ENCODE measurements around the gene EMILIN2.
"Not testable (repeated sequence)": the region's sequence is repeated elsewhere in the genome, so short reads cannot be mapped to it uniquely, and the experiment has no call there.

The EMILIN2 gene

GRCh38 chr18:2846636-2847316 lies at the start of gene EMILIN2:
Gene EMILIN2 (plus strand): TSS chr18:2847006. CDS start chr18:2847189, 183 bp downstream.
- DNase-seq, result no peak

DNA sequence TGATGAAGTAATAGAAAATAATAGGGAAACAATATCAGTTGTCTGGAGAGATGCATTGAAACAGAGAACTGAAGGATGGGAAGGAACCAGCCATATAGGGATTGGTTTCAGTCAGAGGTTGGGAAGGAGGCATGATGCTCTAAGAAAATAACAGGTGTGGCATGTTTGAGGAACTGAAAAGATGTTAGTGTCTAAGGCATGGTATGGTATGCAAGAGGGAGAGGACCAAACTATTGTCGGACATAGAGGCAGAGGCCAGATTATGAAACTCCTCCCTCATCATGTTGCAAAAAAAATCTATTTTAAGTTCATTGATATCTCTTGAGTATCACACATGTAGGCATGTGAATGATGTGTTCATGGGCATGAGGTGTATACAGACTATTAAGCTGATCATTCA lies 48.9 kb upstream of the EMILIN2 start:
- DNase-seq, result no peak

- no peak for DNase-seq
Observed at GRCh38 chr18:2799369-2799768, 47.4 kb upstream of the EMILIN2 start.

GRCh38 chr18:2805970-2806943 lies 40.5 kb upstream of the EMILIN2 start:
- DNase-seq, result no peak

DNA sequence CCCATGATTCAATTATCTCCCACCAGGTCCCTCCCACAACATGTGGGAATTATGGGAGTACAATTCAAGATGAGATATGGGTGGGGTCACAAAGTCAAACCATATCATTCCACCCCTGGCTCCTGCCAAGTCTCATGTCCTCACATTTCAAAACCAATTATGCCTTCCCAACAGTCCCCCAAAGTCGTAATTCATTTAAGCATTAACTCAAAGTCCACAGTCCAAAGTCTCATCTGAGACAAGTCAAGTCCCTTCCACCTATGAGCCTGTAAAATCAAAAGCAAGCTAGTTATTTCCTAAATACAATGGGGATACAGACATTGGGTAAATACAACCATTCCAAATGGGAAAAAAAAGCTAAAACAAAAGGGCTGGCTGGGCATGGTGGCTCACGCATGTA lies 38.2 kb upstream of the EMILIN2 start:
- DNase-seq, result not testable (repeated sequence)

GRCh38 chr18:2809666-2810183 lies 37.1 kb upstream of the EMILIN2 start:
- not testable (repeated sequence) for DNase-seq

DNA sequence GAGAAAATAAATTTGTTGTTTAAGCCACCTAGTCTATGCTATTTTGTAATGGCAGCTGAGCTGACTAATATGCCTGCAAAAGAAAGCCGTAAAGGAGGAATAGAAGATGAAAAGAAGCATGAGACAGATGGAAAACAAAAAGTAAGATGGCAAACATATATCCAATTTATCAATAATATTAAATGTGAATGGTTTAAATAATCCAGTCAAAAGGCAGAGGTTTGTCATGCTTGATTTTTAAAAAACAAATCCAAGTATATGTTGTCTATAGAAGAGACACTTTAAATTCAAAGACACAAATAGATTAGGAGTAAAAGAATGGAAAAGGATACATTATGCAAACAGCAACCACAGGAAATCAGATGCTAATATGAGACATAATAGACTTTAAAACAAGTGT lies 35.4 kb upstream of the EMILIN2 start:
- DNase-seq, result no peak

- no peak for DNase-seq
Observed at GRCh38 chr18:2814928-2815327, 31.9 kb upstream of the EMILIN2 start.

GRCh38 chr18:2818281-2818680 lies 28.5 kb upstream of the EMILIN2 start:
- no peak for DNase-seq

DNA sequence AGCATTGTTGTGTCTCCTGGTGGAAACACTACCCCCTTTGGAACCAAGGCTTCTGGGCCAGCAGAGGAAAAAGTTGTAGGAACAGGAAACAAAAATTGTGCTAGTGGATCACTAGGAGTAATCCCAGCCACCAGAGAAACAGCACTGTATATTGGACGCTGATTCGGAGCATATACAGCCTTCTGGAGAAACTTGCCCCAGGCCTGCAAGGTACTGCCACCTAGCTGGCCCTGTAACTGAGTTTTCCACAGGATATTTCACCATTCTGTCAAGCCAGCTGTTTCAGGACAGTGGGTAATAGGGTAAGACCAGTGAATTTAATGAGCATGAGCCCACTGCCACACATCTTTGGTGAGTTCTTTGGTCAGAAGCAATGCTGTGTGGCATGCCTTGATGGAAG lies 25.1 kb upstream of the EMILIN2 start:
- DNase-seq, result no peak

DNA sequence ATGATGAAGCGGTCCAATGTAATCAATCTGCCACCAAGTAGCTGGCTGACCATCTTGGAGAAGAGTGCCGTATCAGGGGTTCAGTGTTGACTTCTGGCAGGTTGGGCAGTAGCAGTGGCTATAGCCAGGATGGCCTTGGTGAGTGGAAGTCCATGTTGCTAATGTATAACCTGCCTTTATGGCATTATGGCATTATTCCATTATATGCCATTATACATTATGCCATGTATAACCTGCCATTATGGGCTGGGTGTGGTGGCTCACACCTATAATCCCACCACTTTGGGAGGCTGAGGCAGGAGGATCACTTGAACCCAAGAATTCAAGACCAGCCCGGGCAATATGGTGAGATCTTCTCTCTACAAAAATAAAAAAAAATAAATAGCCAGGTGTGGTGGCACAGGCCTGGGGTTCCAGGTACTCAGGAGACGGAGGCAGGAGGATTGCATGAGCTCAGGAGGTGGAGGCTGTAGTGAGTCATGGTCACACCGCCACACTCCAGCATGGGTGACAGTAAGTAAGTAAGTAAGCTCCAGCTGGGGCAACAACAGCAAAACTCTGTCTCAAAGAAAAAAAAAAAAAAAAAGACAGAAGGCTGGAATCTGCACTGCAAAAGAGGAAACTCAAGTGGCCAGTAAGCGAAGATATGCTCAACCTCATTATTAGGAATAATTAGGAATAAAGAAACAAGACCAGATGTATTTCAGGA lies 24.4 kb upstream of the EMILIN2 start:
- DNase-seq, result no peak

GRCh38 chr18:2823202-2823601 lies 23.6 kb upstream of the EMILIN2 start:
- no peak for DNase-seq

GRCh38 chr18:2823966-2824365 lies 22.8 kb upstream of the EMILIN2 start:
- DNase-seq, result no peak

- DNase-seq, result no peak
Observed at GRCh38 chr18:2824865-2825264, 21.9 kb upstream of the EMILIN2 start.

DNA sequence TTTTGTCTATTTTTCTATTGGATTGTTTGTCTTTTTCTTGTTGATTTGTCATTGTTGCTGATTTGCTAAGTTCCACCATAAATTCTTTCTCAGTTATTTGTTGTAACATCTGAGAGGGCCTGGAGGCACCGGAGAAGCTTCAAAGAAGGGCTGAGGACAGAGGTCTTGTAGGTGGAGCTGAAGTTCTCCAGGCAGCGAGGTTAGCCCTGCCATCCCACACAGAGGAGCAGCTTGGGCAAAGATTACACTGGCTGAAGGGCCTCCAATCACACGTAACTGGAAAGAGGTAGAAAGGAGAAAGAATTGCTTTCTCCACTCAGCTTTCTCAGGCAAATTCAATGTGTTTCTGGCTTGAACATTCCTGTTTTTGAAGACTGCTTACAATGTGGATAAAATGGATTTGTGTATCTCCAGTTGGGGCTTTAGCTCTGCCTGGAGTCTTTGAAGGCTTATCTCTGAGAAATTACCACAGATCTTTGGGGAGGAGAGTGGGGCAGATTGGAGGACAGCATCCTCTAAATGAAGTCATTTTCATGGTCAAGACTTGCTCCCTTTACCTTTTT lies 21.1 kb upstream of the EMILIN2 start:
- no peak for DNase-seq

GRCh38 chr18:2826581-2826980 lies 20.2 kb upstream of the EMILIN2 start:
- DNase-seq, result no peak

DNA sequence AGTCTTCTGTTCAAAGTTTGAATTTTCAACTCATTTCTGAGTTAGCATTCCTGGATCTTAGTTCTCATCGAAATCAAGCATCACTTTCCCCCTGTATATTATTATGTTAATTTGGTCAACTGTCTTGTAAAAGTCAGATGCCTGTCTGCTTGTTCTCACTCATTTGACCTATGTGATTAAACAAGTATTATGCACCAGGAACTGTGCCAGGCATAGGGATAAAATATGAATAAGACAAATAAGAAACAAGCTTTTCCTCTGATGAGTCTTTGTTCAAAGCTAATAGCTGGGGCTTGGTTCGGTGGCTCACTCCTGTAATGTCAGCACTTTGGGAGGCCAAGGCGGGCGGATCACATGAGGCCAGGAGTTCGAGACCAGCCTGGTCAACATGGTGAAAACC lies 19.7 kb upstream of the EMILIN2 start:
- DNase-seq, result no peak

DNA sequence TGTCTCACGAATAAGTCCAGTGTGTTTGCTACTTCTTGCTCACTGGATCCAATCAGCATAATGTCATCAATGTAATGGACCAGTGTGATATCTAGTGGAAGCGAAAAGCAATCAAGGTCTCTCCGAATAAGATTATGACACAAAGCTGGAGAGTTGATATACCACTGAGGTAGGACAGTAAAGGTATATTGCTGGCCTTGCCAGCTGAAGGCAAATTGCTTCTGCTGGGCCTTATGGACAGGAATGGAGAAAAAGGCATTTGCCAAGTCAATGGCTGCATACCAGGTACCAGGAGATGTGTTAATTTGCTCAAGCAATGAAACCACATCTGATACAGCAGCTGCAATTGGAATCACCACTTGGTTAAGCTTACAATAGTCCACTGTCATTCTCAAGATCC lies 10.7 kb upstream of the EMILIN2 start:
- DNase-seq, result not testable (repeated sequence)

- not testable (repeated sequence) for DNase-seq
Observed at GRCh38 chr18:2837290-2837689, 9.5 kb upstream of the EMILIN2 start.

GRCh38 chr18:2839202-2839601 lies 7.6 kb upstream of the EMILIN2 start:
- DNase-seq, result no peak

- DNase-seq, result no peak
Observed at GRCh38 chr18:2840521-2840920, 6.3 kb upstream of the EMILIN2 start.

DNA sequence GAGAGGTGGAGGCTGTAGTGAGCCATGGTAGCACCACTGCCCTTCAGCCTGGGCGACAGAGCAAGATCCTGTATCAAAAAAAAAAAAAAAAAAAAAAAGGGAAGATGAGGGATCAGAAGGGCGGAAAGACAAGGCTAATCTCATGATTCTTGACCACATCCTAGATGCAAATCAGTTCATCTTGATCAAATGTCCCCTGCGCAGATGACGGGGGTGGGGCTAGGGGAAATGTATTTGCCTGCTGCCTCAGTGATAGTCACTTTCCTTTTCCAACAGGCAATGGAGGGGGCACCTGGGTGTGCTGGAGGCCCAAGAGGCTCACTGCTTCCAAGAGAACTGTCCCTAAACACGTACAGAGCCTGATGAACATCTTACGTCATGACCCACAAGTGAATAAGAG lies 3.7 kb upstream of the EMILIN2 start:
- no peak for DNase-seq

- no peak for DNase-seq
Observed at GRCh38 chr18:2845172-2845571, 1.6 kb upstream of the EMILIN2 start.
